OCI-LY3 (cell line): ENCODE measurements around the gene NR5A2.

ENCODE experiments used
- CTCF ChIP-seq: fragments of 200-600, 300-600 bp; sonication (generic); IDR thresholded peaks from 2 replicates; pipeline ENCODE4 v1.5.1; 2014; ENCODE audit warnings: antibody characterized with exemption, low read length, low read depth
- EZH2phosphoT487 ChIP-seq: fragments of 200-600 bp; shearing (Covaris generic); IDR thresholded peaks from 2 replicates; pipeline ENCODE4 v1.6.1; 2018; ENCODE audit warnings: antibody characterized with exemption, mixed run types, low read depth

- TF ChIP-seq CTCF (no peak), EZH2phosphoT487 (no peak)
These were observed 198.9 kb downstream of the NR5A2 start for GRCh38 chr1:200226268-200226968.
